ENCODE data around the gene LILRB1. TPM values are rescaled to one million over a fixed set of nuclear protein-coding genes. Genes with fewer than 3 reads are reported as not detected.

Gene LILRB1
- total RNA-seq, 4 donors from 2014 or later: 0.10 to 0.69 (median 0.50) TPM

GRCh38 chr19:54660964-54661363 is 30.7 kb downstream of the LILRB1 start:
- 72 to 83% methylated on average over 6 of the region's 6 CpGs for WGBS, 2 donors
- intact Hi-C loops (cut with DNase I; ENCODE audit: low total_unique reads): no loop called here
- DNase-seq (ENCODE audit: low spot score in 2 of 2): no peak
- no peak for TF ChIP-seq CTCF (IDR thresholded peaks at IDR 0.05)
- no peak overlapping the region for H3K4me3 ChIP-seq (ENCODE audit: low read depth, poor library complexity, severe bottlenecking)

- DNase-seq (ENCODE audit: low spot score in 2 of 2): no peak
- no peak for TF ChIP-seq CTCF (IDR thresholded peaks at IDR 0.05)
- no peak for TF ChIP-seq POLR2A (IDR thresholded peaks at IDR 0.05)
- 82 to 83% methylated on average over 13 of the region's 13 CpGs for WGBS, 2 donors
- intact Hi-C loops (cut with DNase I; ENCODE audit: low total_unique reads): no loop called here
- no peak overlapping the region for H3K4me3 ChIP-seq (ENCODE audit: low read depth, poor library complexity, severe bottlenecking)
These were observed 31.7 kb downstream of the LILRB1 start for GRCh38 chr19:54661846-54662481.

- DNase-seq (ENCODE audit: low spot score in 2 of 2): peak in 1 of 2 donors; percentile 32
- H3K4me3 ChIP-seq (ENCODE audit: low read depth, poor library complexity, severe bottlenecking): no peak within 1 kb of the TSS
- WGBS, 2 donors: 65 to 69% methylated on average over 7 of the region's 7 CpGs
- TF ChIP-seq POLR2A (IDR thresholded peaks at IDR 0.05) (no peak), CTCF (IDR thresholded peaks at IDR 0.05) (no peak)
- intact Hi-C loops (cut with DNase I; ENCODE audit: low total_unique reads): no loop called here
These were observed 32.4 kb downstream of the LILRB1 start, which contains the start of gene LILRB4 for GRCh38 chr19:54662730-54663129. Gene LILRB4, plus strand, starts transcription at chr19:54662985. Its CDS starts 49 bp downstream, at chr19:54663034.

GRCh38 chr19:54665530-54665929 is 35.2 kb downstream of the LILRB1 start:
- no peak overlapping the region for H3K4me3 ChIP-seq (ENCODE audit: low read depth, poor library complexity, severe bottlenecking)
- intact Hi-C loops (cut with DNase I; ENCODE audit: low total_unique reads): no loop called here
- no peak for DNase-seq (ENCODE audit: low spot score in 2 of 2)
- 76 to 80% methylated on average over 6 of the region's 6 CpGs for WGBS, 2 donors
- TF ChIP-seq POLR2A (IDR thresholded peaks at IDR 0.05) (no peak), CTCF (IDR thresholded peaks at IDR 0.05) (no peak)

- intact Hi-C loops (cut with DNase I; ENCODE audit: low total_unique reads): no loop called here
These were observed 36.9 kb downstream of the LILRB1 start for GRCh38 chr19:54667217-54667616.

More at GRCh38 chr19:54667217-54667616, 36.9 kb downstream of the LILRB1 start:
- TF ChIP-seq CTCF (IDR thresholded peaks at IDR 0.05): no peak
- TF ChIP-seq POLR2A (IDR thresholded peaks at IDR 0.05): no peak
- 78 to 80% methylated on average over 12 of the region's 12 CpGs for WGBS, 2 donors
- no peak overlapping the region for H3K4me3 ChIP-seq (ENCODE audit: low read depth, poor library complexity, severe bottlenecking)
- no peak for DNase-seq (ENCODE audit: low spot score in 2 of 2)

Measured in lower leg skin (tissue), 4 donors.